HG03460 (cell line): ENCODE results near the gene AIDA.
A peak's percentile ranks its signal among the peaks of the same experiment; 100 is the strongest.
"Not testable (repeated sequence)": the region's sequence is repeated elsewhere in the genome, so short reads cannot be mapped to it uniquely, and the experiment has no call there.

Experiments used
- ATAC-seq: cut with Tn5 transposase; IDR thresholded peaks from one replicate; pipeline ENCODE4 v1.9.1; 2021; ENCODE audit not compliant: unreplicated experiment

AIDA gene, protein sequence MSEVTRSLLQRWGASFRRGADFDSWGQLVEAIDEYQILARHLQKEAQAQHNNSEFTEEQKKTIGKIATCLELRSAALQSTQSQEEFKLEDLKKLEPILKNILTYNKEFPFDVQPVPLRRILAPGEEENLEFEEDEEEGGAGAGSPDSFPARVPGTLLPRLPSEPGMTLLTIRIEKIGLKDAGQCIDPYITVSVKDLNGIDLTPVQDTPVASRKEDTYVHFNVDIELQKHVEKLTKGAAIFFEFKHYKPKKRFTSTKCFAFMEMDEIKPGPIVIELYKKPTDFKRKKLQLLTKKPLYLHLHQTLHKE

DNA sequence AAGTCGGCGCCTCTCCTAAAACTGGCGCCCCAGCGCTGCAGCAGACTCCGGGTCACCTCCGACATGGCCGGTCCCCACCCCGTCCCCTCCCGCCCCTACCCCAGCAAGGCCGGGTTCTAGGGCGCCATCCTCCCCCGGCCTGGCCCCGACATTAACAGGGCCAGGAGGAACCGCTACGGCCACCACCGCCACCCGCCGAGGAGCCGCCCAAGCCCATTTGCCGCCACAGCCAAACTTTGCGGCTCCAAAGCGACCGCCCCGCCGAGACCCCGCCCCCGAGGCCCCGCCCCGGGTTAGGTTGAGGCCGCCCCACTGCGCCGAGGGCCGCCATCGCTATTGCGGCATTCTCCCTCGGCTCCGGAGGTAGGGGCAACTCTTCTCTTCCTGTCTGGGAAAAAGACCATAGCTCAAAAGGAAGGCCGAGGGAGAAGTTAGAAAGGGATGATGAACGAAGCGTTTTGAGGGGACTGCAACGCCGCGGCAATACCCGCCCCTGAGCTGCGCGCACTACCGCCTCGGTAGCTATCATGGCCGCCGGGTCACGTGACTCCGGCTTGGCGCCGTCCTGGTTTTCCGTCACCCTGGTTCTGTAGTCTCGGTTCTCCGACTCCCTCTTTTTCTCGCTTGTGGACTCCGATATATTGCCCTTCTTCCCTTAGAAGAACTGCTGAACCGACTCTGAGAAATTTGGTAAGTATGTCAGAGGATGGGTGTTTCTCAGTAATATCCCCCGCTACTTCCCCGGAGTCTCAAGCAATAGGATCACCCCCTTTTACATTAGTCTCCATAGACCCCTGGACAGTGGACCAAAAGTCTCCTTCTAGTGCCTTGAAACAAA lies at the start of gene AIDA, which contains the start of gene BROX:
TSS of gene AIDA (minus strand) at position 239 of the 838 bp plus-strand sequence. CDS start at position 65, 174 bp downstream.
TSS of gene BROX (plus strand) at position 312 of the 838 bp plus-strand sequence. CDS start 3,136 bp downstream, outside the sequence.
- peak; percentile 79 for ATAC-seq

- no peak for ATAC-seq
Measured at GRCh38 chr1:222761083-222761482, 48.8 kb upstream of the AIDA start.

GRCh38 chr1:222759451-222760035 lies 47.3 kb upstream of the AIDA start:
- no peak for ATAC-seq

DNA sequence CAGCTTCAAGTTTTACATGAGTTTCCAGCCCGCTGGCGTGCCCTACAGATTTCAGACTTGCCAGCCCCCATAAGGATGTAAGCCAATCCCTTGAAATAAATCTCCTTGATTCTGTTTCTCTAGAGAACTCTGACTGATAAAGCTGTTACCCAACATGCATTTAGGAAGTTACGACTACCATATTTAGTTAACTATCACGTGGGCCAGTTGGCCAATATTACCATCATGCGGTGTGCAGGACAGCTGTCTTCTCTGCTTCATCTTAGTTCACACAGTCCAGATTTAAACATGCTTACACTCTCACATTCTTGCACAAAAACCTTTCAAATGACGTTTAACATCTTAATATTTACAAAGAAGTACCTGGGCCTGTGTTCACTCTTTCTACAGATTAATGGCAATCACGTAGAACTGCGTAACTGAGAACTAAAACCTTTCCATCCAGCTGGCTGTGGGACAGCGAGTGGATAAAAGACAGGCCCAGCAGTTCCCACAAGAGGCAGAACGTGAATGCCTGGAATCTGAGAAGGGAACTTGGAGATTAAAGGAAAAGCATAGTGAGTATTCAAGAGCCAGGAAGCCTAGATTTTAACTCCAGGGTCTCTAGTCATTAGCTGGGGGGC lies 45.5 kb upstream of the AIDA start:
- no peak for ATAC-seq

DNA sequence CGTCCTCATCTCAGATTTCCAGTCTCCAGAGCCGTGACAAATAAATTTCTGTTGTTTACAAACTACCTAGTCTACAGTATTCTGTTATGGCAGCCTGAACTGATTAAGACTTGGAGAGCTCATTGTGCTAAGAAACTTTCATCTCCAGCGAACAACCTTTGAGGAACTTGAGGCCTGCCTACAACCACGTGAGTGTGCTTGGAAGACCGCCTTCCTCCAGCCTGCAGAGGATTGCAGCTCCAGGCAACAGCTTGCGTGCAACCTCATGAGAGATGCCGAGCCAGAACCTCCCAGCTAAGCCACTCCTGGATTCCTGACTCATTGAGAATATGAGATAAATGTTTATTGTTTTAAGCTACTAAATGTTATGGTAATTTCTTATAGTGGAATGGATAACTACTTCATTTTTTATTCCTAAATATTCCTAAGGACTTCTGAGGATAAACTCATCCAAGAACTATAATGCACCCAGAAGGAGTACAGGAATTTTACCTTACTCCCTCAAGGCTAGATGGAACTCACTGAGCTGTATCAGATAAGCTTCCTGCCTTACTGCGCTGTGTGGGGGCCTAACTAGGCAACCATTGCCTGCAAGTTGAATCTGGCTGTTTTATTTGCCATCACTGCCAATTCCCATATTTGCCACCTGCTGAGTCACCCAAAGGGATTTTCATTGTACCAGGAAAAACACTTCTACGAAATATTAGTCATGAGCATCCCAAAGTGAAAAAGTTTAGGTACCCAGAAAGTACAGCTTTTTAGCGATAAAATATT lies 42.3 kb upstream of the AIDA start:
- no peak for ATAC-seq

DNA sequence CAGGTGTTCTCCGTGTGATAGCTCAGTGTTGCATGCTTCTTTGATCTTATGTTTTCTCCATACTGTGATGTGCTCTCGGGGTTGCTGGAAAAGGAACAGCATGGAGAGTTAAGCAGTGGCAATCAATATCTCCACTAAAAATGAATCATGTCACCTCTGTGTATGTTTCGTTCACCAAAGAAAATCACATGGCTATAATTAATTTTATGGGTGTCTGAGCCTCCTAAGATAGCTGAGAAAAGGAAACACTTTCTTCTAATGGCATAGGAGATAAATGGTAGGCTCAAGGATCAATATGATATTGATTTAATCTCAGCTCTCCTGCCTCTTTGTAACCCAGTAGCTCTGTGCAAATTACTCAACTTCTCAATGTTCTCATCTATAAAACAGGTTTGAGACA lies 39.0 kb upstream of the AIDA start:
- ATAC-seq: no peak

DNA sequence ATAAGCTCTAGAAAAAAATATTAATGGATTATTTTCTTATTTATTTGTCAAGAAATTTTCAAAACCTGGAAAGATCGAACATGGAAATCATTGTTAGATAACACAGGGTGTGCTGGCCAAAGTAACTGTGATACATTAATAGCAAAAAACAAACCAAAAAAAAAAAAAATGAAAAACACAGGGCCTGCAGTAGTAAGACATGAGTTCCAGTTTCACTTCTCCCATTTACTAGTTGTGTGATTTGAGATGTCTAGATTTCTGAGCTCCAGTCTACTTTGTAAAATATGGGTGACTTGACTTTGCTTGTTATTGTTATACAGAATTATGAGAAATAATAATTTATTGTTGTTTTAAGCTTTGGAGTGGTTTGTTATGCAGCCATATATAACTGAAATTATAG lies 38.4 kb upstream of the AIDA start:
- ATAC-seq: peak; percentile 92

- ATAC-seq: no peak
Measured at GRCh38 chr1:222749927-222750326, 37.6 kb upstream of the AIDA start.

DNA sequence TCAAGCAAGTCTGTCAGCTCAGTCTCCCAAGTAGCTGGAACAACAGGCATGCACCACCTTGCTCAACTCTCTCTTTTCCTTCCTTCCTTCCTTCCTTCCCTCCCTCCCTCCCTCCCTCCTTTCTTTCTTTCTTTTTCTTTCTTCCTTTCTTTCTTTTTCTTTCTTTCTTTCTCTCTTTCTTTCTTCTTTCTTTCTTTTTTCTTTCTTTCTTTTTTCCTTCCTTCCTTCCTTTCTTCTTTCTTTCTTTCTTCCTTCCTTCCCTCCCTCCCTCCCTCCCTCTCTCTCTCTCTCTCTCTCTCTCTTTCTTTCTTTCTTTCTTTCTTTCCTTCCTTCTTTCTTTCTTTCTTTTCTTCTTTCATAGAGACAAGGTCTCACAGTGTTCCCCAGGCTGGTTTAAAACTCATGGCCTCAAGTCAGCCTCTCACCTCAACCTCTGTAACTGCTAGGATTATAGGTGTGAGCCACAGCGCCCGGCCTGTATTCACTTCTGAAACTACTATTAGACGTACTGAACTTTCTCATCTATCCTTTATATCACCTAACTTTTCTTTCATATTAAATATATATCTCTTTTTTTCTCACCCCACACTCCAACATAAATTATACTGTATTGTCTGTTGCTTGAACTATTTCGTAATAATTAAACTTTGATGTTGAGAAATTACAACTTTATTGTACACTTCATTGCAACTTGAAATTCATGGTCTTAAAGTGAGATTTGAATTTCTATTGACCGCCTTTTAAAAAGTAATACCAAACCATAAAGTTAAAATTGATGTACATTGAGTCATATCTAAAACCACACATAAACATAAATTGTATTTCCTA lies 29.6 kb upstream of the AIDA start:
- not testable (repeated sequence) for ATAC-seq

GRCh38 chr1:222739929-222740328 lies 27.6 kb upstream of the AIDA start:
- ATAC-seq: no peak

DNA sequence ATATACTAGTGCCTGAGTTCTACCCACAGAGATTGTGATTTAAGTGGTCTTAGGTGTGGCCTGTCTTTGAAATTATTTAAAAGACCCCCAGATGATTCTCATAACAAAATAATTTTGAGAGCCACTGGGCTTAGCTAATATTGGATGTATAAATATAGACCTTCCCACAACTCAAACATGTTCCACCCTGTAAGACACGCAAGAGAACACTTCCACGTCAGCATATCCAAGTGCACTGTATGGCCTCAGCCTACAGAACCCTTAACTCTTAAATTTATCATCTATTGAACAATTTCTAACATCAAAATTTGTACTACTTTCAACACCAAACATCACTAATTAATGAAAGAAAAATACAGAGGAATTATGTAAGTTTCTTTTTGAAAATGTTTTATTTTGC lies 27.2 kb upstream of the AIDA start:
- ATAC-seq: no peak

DNA sequence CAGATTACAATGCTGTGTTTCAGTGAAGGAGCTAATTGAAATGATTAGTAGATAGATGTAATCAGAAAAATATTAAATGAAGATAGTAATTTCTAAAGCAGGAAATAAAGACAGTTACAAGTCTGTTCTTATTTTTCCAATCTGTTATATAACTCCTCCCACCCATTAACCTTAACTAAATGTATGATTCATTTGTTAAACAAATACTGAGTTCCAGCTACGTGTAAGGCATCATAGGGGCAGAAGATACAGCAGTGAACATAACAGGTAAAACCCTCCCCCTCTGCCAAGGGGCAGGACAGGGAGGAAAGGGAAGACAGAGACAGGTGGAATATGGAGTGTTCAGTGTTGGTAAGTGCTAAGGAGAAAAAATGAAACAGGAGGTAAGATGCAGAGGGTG lies 24.7 kb upstream of the AIDA start, which contains the start of gene FAM177B:
TSS of gene FAM177B (plus strand) at position 231 of the 400 bp plus-strand sequence. CDS start 9,344 bp downstream, outside the sequence.
- no peak for ATAC-seq

DNA sequence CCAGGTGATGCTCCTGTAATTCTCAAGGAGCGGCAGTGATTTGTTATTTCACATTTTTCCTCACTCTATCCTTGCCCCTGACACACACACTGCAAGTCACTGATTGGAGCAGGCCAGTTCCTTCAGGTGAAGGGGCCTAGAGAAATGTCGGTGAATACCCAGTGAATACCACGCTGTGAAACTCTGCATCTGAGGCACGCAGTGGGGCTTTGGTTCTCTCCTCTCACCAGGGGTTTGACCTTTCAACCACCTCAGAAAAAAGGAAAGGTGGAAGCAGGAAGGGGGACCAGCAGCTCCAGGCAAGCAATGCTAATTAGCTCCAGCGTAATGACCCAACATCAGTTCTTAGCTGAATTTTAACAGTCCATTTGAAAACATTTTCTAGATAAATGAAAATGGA lies 24.2 kb upstream of the AIDA start:
- no peak for ATAC-seq

GRCh38 chr1:222734740-222735139 lies 22.4 kb upstream of the AIDA start:
- no peak for ATAC-seq

GRCh38 chr1:222732216-222733159 lies 20.2 kb upstream of the AIDA start:
- ATAC-seq: peak; percentile 98

DNA sequence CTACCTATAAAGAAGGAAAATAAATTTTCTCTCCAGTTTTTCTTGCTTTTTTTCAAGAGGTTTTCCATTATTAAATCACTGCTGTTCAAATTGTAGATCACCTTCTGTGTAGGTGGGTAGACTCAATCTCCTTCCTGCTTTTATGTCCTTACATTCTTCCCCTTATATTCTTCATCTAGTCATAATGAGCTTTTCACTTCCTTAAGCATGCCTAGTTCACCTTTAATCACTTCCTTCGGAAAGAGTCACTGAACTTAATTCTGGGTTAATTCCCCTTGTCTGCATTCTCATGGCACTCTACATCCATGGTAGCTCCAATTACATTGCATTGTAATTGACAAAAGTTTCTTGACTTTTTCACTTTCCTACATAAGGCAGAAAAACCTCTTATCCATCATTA lies 18.6 kb upstream of the AIDA start:
- no peak for ATAC-seq

GRCh38 chr1:222728746-222729145 lies 16.5 kb upstream of the AIDA start:
- no peak for ATAC-seq

DNA sequence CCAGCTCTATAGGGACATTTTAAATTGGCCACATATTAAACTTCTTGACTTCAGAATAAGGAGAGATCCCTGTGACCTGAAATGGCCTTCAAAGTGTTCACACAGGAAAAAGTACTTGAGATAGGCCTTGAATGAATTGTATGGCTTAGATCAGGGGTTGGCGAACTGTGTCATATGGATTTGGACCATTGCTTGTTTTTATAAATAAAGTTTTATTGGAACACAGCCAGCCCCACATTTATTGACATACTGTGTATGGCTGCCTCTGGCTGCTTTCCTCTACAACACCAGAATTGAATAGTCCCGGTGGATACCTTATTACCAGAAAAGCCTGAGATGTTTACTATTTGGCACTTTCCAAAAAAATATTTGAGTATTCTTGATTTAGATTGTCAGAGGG lies 4.1 kb upstream of the AIDA start:
- ATAC-seq: no peak
